ENCODE results near the gene MID1. TPM values are rescaled to one million over a fixed set of nuclear protein-coding genes. Genes with fewer than 3 reads are reported as not detected.

Gene MID1
- polyA plus RNA-seq, 3 donors, result 0.05 to 0.10 TPM; not detected in 1

GRCh38 chrX:10571260-10571659, 49.1 kb downstream of the MID1 start:
- Mint-ChIP-seq H3K36me3 (no peaks in the 10 kb centered on the region), H3K9me3 (peaks cover 0 to 4% (median 1%) of the 10 kb centered on the region in 7 donors), H3K27me3 (ENCODE audit: low read depth in 3 of 3) (peaks cover 0 to 2% (median 0%) of the 10 kb centered on the region in 3 donors), H3K4me3 (no peak overlapping the region), H3K27ac (no peak overlapping the region), H3K4me1 (no peaks in the 10 kb centered on the region)
- intact Hi-C loops (cut with micrococcal nuclease), result no loop called here
- no peaks in the 10 kb centered on the region for H3K9me3 ChIP-seq (replicated peaks in 1 of 2; ENCODE audit: control insufficient read depth in 1 of 2, insufficient read depth in 1 of 2, low read length in 2 of 2)
- no peaks in the 10 kb centered on the region for H4K20me1 ChIP-seq (ENCODE audit: insufficient read depth, low read length)
- no peaks in the 10 kb centered on the region for H3K36me3 ChIP-seq (replicated peaks in 1 of 2; ENCODE audit: control insufficient read depth in 1 of 2, insufficient read depth in 2 of 2, low read length in 2 of 2)
- DNase-seq, result no peak
- no peak overlapping the region for H3K4me3 ChIP-seq (replicated peaks in 1 of 3; ENCODE audit: low read depth in 2 of 3, low read length in 3 of 3)
- H2AFZ ChIP-seq (ENCODE audit: insufficient read depth, low read depth, low read length, poor library complexity, severe bottlenecking), result no peak overlapping the region
- no peaks in the 10 kb centered on the region for H3K27me3 ChIP-seq (ENCODE audit: control insufficient read depth in 2 of 2, insufficient read depth in 2 of 2, low read length in 2 of 2)
- H3K27ac ChIP-seq (ENCODE audit: low read depth in 1 of 2, low read length in 2 of 2), result no peak overlapping the region
- no CpG with 5 or more reads among the region's 1 CpG for WGBS (ENCODE audit: insufficient coverage)
- H3K9ac ChIP-seq (ENCODE audit: insufficient read depth, low read length, poor library complexity, severe bottlenecking), result no peak overlapping the region
- no peaks in the 10 kb centered on the region for H3K79me2 ChIP-seq (ENCODE audit: insufficient read depth, low read length)
- TF ChIP-seq CTCF (IDR thresholded peaks at IDR 0.05), result no peak
- no peaks in the 10 kb centered on the region for H3K4me1 ChIP-seq (ENCODE audit: control insufficient read depth in 1 of 2, insufficient read depth in 2 of 2, low read length in 2 of 2)
- no peak overlapping the region for H3K4me2 ChIP-seq (replicated peaks; ENCODE audit: extremely low read depth, low read length, poor library complexity, severe bottlenecking)

- Histone ChIP-seq H3K9me3 (replicated peaks in 1 of 2; ENCODE audit: control insufficient read depth in 1 of 2, insufficient read depth in 1 of 2, low read length in 2 of 2) (no peaks in the 10 kb centered on the region), H3K27ac (ENCODE audit: low read depth in 1 of 2, low read length in 2 of 2) (no peak overlapping the region), H3K4me2 (replicated peaks; ENCODE audit: extremely low read depth, low read length, poor library complexity, severe bottlenecking) (no peak overlapping the region), H3K4me1 (ENCODE audit: control insufficient read depth in 1 of 2, insufficient read depth in 2 of 2, low read length in 2 of 2) (no peaks in the 10 kb centered on the region), H4K20me1 (ENCODE audit: insufficient read depth, low read length) (no peaks in the 10 kb centered on the region), H3K79me2 (ENCODE audit: insufficient read depth, low read length) (no peaks in the 10 kb centered on the region), H2AFZ (ENCODE audit: insufficient read depth, low read depth, low read length, poor library complexity, severe bottlenecking) (no peak overlapping the region), H3K4me3 (replicated peaks in 1 of 3; ENCODE audit: low read depth in 2 of 3, low read length in 3 of 3) (no peak overlapping the region), H3K36me3 (replicated peaks in 1 of 2; ENCODE audit: control insufficient read depth in 1 of 2, insufficient read depth in 2 of 2, low read length in 2 of 2) (no peaks in the 10 kb centered on the region), H3K9ac (ENCODE audit: insufficient read depth, low read length, poor library complexity, severe bottlenecking) (no peak overlapping the region), H3K27me3 (ENCODE audit: control insufficient read depth in 2 of 2, insufficient read depth in 2 of 2, low read length in 2 of 2) (no peaks in the 10 kb centered on the region)
- H3K4me1 Mint-ChIP-seq, result no peaks in the 10 kb centered on the region
- H3K36me3 Mint-ChIP-seq, result no peaks in the 10 kb centered on the region
- no CpG with 5 or more reads among the region's 1 CpG for WGBS (ENCODE audit: insufficient coverage)
- H3K9me3 Mint-ChIP-seq, result peaks cover 0 to 4% (median 1%) of the 10 kb centered on the region in 7 donors
- H3K27ac Mint-ChIP-seq, result no peak overlapping the region
- no peak for TF ChIP-seq CTCF (IDR thresholded peaks at IDR 0.05)
- intact Hi-C loops (cut with micrococcal nuclease), result no loop called here
- DNase-seq, result no peak
- H3K4me3 Mint-ChIP-seq, result no peak overlapping the region
- H3K27me3 Mint-ChIP-seq (ENCODE audit: low read depth in 3 of 3), result peaks cover 0 to 2% (median 0%) of the 10 kb centered on the region in 3 donors
Observed at GRCh38 chrX:10570601-10571000, 49.8 kb downstream of the MID1 start.
